Hepatocyte (in vitro differentiated cells): ENCODE data around the gene MDGA2. TPM values are rescaled to one million over a fixed set of nuclear protein-coding genes. Genes with fewer than 3 reads are reported as not detected.

Source experiments
- DNase-seq: peaks from one replicate; pipeline ENCODE4 v3.0.0-alpha.2; 2016; ENCODE audit warnings: low spot score
- H2AFZ ChIP-seq: fragments of 200-600 bp; sonication (generic); 2 replicates; pipeline ENCODE4 v1.6.0; 2016; ENCODE audit warnings: antibody characterized with exemption, mild to moderate bottlenecking
- H3K27ac ChIP-seq: fragments of 200-600 bp; sonication (generic); 2 replicates; pipeline ENCODE4 v1.5.1; 2016; ENCODE audit warnings: mild to moderate bottlenecking
- H3K27me3 ChIP-seq: fragments of 200-600 bp; sonication (generic); 2 replicates; pipeline ENCODE4 v1.6.1; 2016
- H3K36me3 ChIP-seq: fragments of 200-600 bp; sonication (generic); replicated peaks from 2 replicates; pipeline ENCODE4 v1.5.1; 2016; ENCODE audit warnings: low read depth; ENCODE audit not compliant: insufficient read depth
- H3K4me1 ChIP-seq: fragments of 200-600 bp; sonication (generic); 2 replicates; pipeline ENCODE4 v1.5.1; 2016; ENCODE audit warnings: mild to moderate bottlenecking, moderate library complexity; ENCODE audit not compliant: insufficient read depth
- H3K4me2 ChIP-seq: fragments of 200-600 bp; sonication (generic); 2 replicates; pipeline ENCODE4 v1.6.0; 2016
- H3K4me3 ChIP-seq: fragments of 200-600 bp; sonication (generic); 2 replicates; pipeline ENCODE4 v1.5.1; 2016; ENCODE audit warnings: mild to moderate bottlenecking
- H3K79me2 ChIP-seq: fragments of 200-600 bp; sonication (generic); 2 replicates; pipeline ENCODE4 v1.6.0; 2017; ENCODE audit warnings: mild to moderate bottlenecking
- H3K9me2 ChIP-seq: fragments of 200-600 bp; sonication (generic); replicated peaks from 2 replicates; pipeline ENCODE4 v1.6.0; 2017; ENCODE audit warnings: mild to moderate bottlenecking; ENCODE audit not compliant: insufficient read depth
- H3K9me3 ChIP-seq: fragments of 200-600 bp; sonication (generic); 2 replicates; pipeline ENCODE4 v1.5.1; 2016; ENCODE audit warnings: low read depth, mild to moderate bottlenecking
- H4K20me1 ChIP-seq: fragments of 200-600 bp; sonication (generic); 2 replicates; pipeline ENCODE4 v1.6.0; 2016; ENCODE audit warnings: mild to moderate bottlenecking; ENCODE audit not compliant: insufficient read depth, poor library complexity, severe bottlenecking
- CTCF ChIP-seq: fragments of 200-600 bp; sonication (generic); IDR thresholded peaks from 2 replicates; pipeline ENCODE4 v1.5.1; 2016; ENCODE audit warnings: antibody characterized with exemption, mild to moderate bottlenecking; ENCODE audit not compliant: poor library complexity
- EZH2 ChIP-seq: fragments of 200-600 bp; sonication (generic); IDR thresholded peaks from 2 replicates; pipeline ENCODE4 v1.6.1; 2016; ENCODE audit warnings: antibody characterized with exemption, mild to moderate bottlenecking, borderline replicate concordance
- EZH2phosphoT487 ChIP-seq: fragments of 200-600 bp; sonication (generic); IDR thresholded peaks from one replicate; pipeline ENCODE4 v1.6.1; 2018; ENCODE audit warnings: antibody characterized with exemption, mild to moderate bottlenecking, low read depth, moderate library complexity; ENCODE audit not compliant: unreplicated experiment, severe bottlenecking
- WGBS: methylation state at CpG from one replicate; pipeline ENCODE4 v1.1.6; 2016; ENCODE audit warnings: low lambda C conversion rate; ENCODE audit errors: missing lambda C conversion rate; 5-methylcytosine and 5-hydroxymethylcytosine counted together
- polyA plus RNA-seq: library from polyadenylated mRNA; unstranded; fragments of >200 nt; fragmentation: Nextera tagmentation; extraction: Ambion mirVana; gene quantifications from 2 replicates; pipeline ENCODE4 v1.2.1, GENCODE V29; 2016
- total RNA-seq: library from RNA; depleted of rRNA; stranded (reverse); fragments of >200 nt; gene quantifications from 2 replicates; pipeline ENCODE4 v1.2.3, GENCODE V29; 2014

MDGA2 gene
- total and polyA plus RNA-seq, 2 experiments from 2014 or later = 0.51 to 0.70 TPM

- no peak overlapping the region for H3K27ac ChIP-seq
- DNase-seq = no peak
- no peaks in the 10 kb centered on the region for H3K9me3 ChIP-seq
- no peak overlapping the region for H3K4me3 ChIP-seq
- no peaks in the 10 kb centered on the region for H4K20me1 ChIP-seq
- 71% methylated on average over 2 of the region's 2 CpGs for WGBS
- no peaks in the 10 kb centered on the region for H3K36me3 ChIP-seq
- no peak overlapping the region for H3K4me2 ChIP-seq
- H3K4me1 ChIP-seq = no peaks in the 10 kb centered on the region
- H2AFZ ChIP-seq = no peak overlapping the region
- H3K9me2 ChIP-seq = no peaks in the 10 kb centered on the region
- TF ChIP-seq CTCF (no peak), EZH2phosphoT487 (no peak), EZH2 (no peak)
- no peaks in the 10 kb centered on the region for H3K27me3 ChIP-seq
- H3K79me2 ChIP-seq = no peaks in the 10 kb centered on the region
These were observed 702.1 kb downstream of the MDGA2 start for GRCh38 chr14:46973295-46973694.

DNA sequence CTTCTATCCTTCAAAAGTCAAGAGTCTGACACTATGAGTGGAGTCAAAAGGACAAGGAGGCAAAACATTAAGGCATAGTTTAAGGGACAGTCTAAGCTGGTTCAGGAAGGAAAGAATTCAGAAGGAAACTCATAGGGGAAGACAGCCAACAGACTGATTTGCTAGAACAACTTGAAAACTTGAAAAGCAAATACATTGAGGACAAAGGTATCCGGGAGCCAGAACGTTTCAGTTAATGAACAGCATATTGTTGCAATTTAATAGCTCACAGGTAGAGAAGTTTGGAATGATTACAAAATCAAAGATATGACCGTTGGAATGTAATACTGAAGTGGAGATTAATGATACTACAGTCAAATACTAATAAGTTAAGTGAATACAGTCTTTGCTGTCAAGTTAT, 711.0 kb downstream of the MDGA2 start:
- Histone ChIP-seq H3K4me2 (peak overlapping the region; percentile 39), H4K20me1 (no peaks in the 10 kb centered on the region), H3K36me3 (no peaks in the 10 kb centered on the region), H3K79me2 (no peaks in the 10 kb centered on the region), H3K9me3 (no peaks in the 10 kb centered on the region), H3K4me3 (no peak overlapping the region), H3K27me3 (no peaks in the 10 kb centered on the region), H2AFZ (no peak overlapping the region), H3K4me1 (no peaks in the 10 kb centered on the region), H3K27ac (no peak overlapping the region), H3K9me2 (no peaks in the 10 kb centered on the region)
- DNase-seq = no peak
- TF ChIP-seq CTCF (no peak), EZH2phosphoT487 (no peak), EZH2 (no peak)
- WGBS = 64% methylated on average over 3 of the region's 3 CpGs

DNA sequence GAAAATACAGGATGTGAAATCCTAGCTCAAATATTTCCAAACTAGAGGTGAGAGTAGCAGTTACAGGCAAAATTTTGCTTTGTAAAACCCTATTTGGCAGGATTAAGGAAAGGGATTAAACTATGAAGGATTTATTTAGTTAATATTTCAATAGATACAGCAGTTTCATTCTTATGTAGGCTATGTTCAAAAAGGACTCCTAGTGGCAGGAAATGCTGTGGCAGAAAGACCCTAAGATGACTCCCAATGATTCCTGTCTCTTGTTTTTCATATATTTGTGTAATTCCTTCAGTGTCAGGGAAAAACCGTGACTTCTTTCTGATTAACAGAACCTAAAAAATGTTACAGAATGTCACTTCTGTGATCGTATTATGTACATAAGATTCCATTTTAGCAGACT, 724.3 kb downstream of the MDGA2 start:
- no peaks in the 10 kb centered on the region for H3K9me3 ChIP-seq
- no peaks in the 10 kb centered on the region for H3K9me2 ChIP-seq
- no peaks in the 10 kb centered on the region for H3K79me2 ChIP-seq
- TF ChIP-seq CTCF = no peak
- no peak for TF ChIP-seq EZH2phosphoT487
- no peak for TF ChIP-seq EZH2
- DNase-seq = no peak
- H4K20me1 ChIP-seq = no peaks in the 10 kb centered on the region
- no peak overlapping the region for H3K4me3 ChIP-seq
- 95% methylated on average over 2 of the region's 2 CpGs for WGBS
- H3K4me2 ChIP-seq = no peak overlapping the region
- no peaks in the 10 kb centered on the region for H3K27me3 ChIP-seq
- no peaks in the 10 kb centered on the region for H3K36me3 ChIP-seq
- no peaks in the 10 kb centered on the region for H3K4me1 ChIP-seq
- H3K27ac ChIP-seq = no peak overlapping the region
- H2AFZ ChIP-seq = no peak overlapping the region

- 92% methylated on average over 5 of the region's 5 CpGs for WGBS
- H3K4me3 ChIP-seq = no peak overlapping the region
These were observed 734.8 kb downstream of the MDGA2 start for GRCh38 chr14:46940611-46941010.

More at GRCh38 chr14:46940611-46941010, 734.8 kb downstream of the MDGA2 start:
- DNase-seq = no peak
- H3K27ac ChIP-seq = no peak overlapping the region
- H3K36me3 ChIP-seq = no peaks in the 10 kb centered on the region
- no peaks in the 10 kb centered on the region for H3K9me3 ChIP-seq
- H4K20me1 ChIP-seq = no peaks in the 10 kb centered on the region
- H3K4me2 ChIP-seq = no peak overlapping the region
- H3K27me3 ChIP-seq = no peaks in the 10 kb centered on the region
- TF ChIP-seq CTCF (no peak), EZH2phosphoT487 (no peak), EZH2 (no peak)
- H3K9me2 ChIP-seq = no peaks in the 10 kb centered on the region
- H3K79me2 ChIP-seq = no peaks in the 10 kb centered on the region
- no peaks in the 10 kb centered on the region for H3K4me1 ChIP-seq
- H2AFZ ChIP-seq = no peak overlapping the region
